Measurements from ENCODE around the gene ROBO1.

- TF ChIP-seq EZH2 (IDR thresholded peaks at IDR 0.05; ENCODE audit: insufficient read depth, low read length) (no peak), CTCF (IDR thresholded peaks at IDR 0.05; ENCODE audit: insufficient read depth, low read depth, low read length) (no peak)
Measured at GRCh38 chr3:79284781-79285180, 483.0 kb downstream of the ROBO1 start.
